HK-2 (cell line): ENCODE results near the gene GNL1.
"Not testable (repeated sequence)": the region's sequence is repeated elsewhere in the genome, so short reads cannot be mapped to it uniquely, and the experiment has no call there.

Experiments
- DNase-seq: peaks from one replicate; pipeline ENCODE4 v3.0.0-alpha.2; 2018; ENCODE audit not compliant: unreplicated experiment

The GNL1 gene

GRCh38 chr6:30497714-30498113 is 58.6 kb downstream of the GNL1 start:
- no peak for DNase-seq

GRCh38 chr6:30497261-30497599 is 59.1 kb downstream of the GNL1 start:
- DNase-seq = not testable (repeated sequence)

- no peak for DNase-seq
Observed at GRCh38 chr6:30495993-30496392, 60.3 kb downstream of the GNL1 start.

GRCh38 chr6:30495060-30495459 is 61.2 kb downstream of the GNL1 start:
- not testable (repeated sequence) for DNase-seq

GRCh38 chr6:30494291-30494861 is 61.9 kb downstream of the GNL1 start:
- DNase-seq = no peak

GRCh38 chr6:30493643-30494250 is 62.5 kb downstream of the GNL1 start:
- DNase-seq = no peak

- DNase-seq = no peak
Observed at GRCh38 chr6:30491991-30492952, 64.0 kb downstream of the GNL1 start.
